ENCODE data around the gene ANKIB1. TPM values are rescaled to one million over a fixed set of nuclear protein-coding genes. Genes with fewer than 3 reads are reported as not detected.

The ANKIB1 gene
- total RNA-seq, 4 donors from 2014 or later = 27.1 to 38.1 (median 36.8) TPM

GRCh38 chr7:92226981-92227380 is 18.8 kb upstream of the ANKIB1 start:
- Histone ChIP-seq H3K9me3 (no peaks in the 10 kb centered on the region), H3K4me3 (no peak overlapping the region), H3K27me3 (no peaks in the 10 kb centered on the region), H3K4me1 (no peaks in the 10 kb centered on the region), H3K27ac (no peak overlapping the region), H3K36me3 (peaks cover 4 to 91% (median 4%) of the 10 kb centered on the region in 3 donors)
- no peak for DNase-seq (ENCODE audit: low spot score in 2 of 2)
- TF ChIP-seq EP300 (IDR thresholded peaks at IDR 0.05) = no peak
- no peak for TF ChIP-seq POLR2A (IDR thresholded peaks at IDR 0.05)
- no peak for TF ChIP-seq CTCF (IDR thresholded peaks at IDR 0.05)
- WGBS, 2 donors = 92 to 97% methylated on average over 4 of the region's 4 CpGs

GRCh38 chr7:92228100-92228499 is 17.7 kb upstream of the ANKIB1 start:
- no peak overlapping the region for H3K4me3 ChIP-seq
- no peaks in the 10 kb centered on the region for H3K9me3 ChIP-seq
- no peaks in the 10 kb centered on the region for H3K27me3 ChIP-seq
- H3K4me1 ChIP-seq = no peaks in the 10 kb centered on the region
- 98 to 100% methylated on average over 2 of the region's 2 CpGs for WGBS, 2 donors
- H3K27ac ChIP-seq = no peak overlapping the region
- peaks cover 4 to 92% (median 4%) of the 10 kb centered on the region in 3 donors for H3K36me3 ChIP-seq
- DNase-seq (ENCODE audit: low spot score in 2 of 2) = no peak
- TF ChIP-seq EP300 (IDR thresholded peaks at IDR 0.05) = no peak
- TF ChIP-seq POLR2A (IDR thresholded peaks at IDR 0.05) = no peak
- no peak for TF ChIP-seq CTCF (IDR thresholded peaks at IDR 0.05)

GRCh38 chr7:92228742-92229141 is 17.0 kb upstream of the ANKIB1 start:
- Histone ChIP-seq H3K4me3 (no peak overlapping the region), H3K27ac (no peak overlapping the region), H3K36me3 (peaks cover 0 to 93% (median 0%) of the 10 kb centered on the region in 3 donors), H3K9me3 (no peaks in the 10 kb centered on the region), H3K27me3 (no peaks in the 10 kb centered on the region), H3K4me1 (no peaks in the 10 kb centered on the region)
- TF ChIP-seq EP300 (IDR thresholded peaks at IDR 0.05) = no peak
- no peak for DNase-seq (ENCODE audit: low spot score in 2 of 2)
- WGBS, 2 donors = 92 to 98% methylated on average over 2 of the region's 2 CpGs

- H3K36me3 ChIP-seq = peaks cover 0 to 93% (median 0%) of the 10 kb centered on the region in 3 donors
- DNase-seq (ENCODE audit: low spot score in 2 of 2) = no peak
- 85% methylated on average over 2 of the region's 2 CpGs for WGBS, 2 donors
- no peak for TF ChIP-seq CTCF (IDR thresholded peaks at IDR 0.05)
- TF ChIP-seq EP300 (IDR thresholded peaks at IDR 0.05) = no peak
- no peak for TF ChIP-seq POLR2A (IDR thresholded peaks at IDR 0.05)
- H3K27me3 ChIP-seq = no peaks in the 10 kb centered on the region
- no peak overlapping the region for H3K4me3 ChIP-seq
- no peaks in the 10 kb centered on the region for H3K9me3 ChIP-seq
- H3K27ac ChIP-seq = no peak overlapping the region
- no peaks in the 10 kb centered on the region for H3K4me1 ChIP-seq
Measured at GRCh38 chr7:92230547-92230946, 15.2 kb upstream of the ANKIB1 start.

- no peak overlapping the region for H3K4me3 ChIP-seq
Measured at GRCh38 chr7:92242972-92243371, 2.8 kb upstream of the ANKIB1 start.

More at GRCh38 chr7:92242972-92243371, 2.8 kb upstream of the ANKIB1 start:
- TF ChIP-seq CTCF (IDR thresholded peaks at IDR 0.05) (no peak), POLR2A (IDR thresholded peaks at IDR 0.05) (no peak)
- no peak overlapping the region for H3K27ac ChIP-seq
- peaks cover 0 to 24% (median 4%) of the 10 kb centered on the region in 3 donors for H3K36me3 ChIP-seq
- DNase-seq (ENCODE audit: low spot score in 2 of 2) = no peak
- no peaks in the 10 kb centered on the region for H3K27me3 ChIP-seq
- peaks cover 0 to 46% (median 16%) of the 10 kb centered on the region in 4 donors for H3K4me1 ChIP-seq
- WGBS, 2 donors = 91 to 96% methylated on average over 6 of the region's 6 CpGs
- H3K9me3 ChIP-seq = no peaks in the 10 kb centered on the region

Measured in tibial nerve (tissue), 4 donors.